HepG2 (cell line): Measurements from ENCODE around the gene CLASRP. TPM values are rescaled to one million over a fixed set of nuclear protein-coding genes. Genes with fewer than 3 reads are reported as not detected.

Experiments
- AHDC1 ChIP-seq: sonication (generic); formaldehyde crosslinking; IDR thresholded peaks from 2 replicates; pipeline ENCODE4 v1.5.1; 2020; ENCODE audit warnings: mild to moderate bottlenecking, missing genetic modification reagents, borderline replicate concordance
- ARNT2 ChIP-seq: sonication (generic); formaldehyde crosslinking; IDR thresholded peaks from 2 replicates; pipeline ENCODE4 v1.8.0; 2022; ENCODE audit warnings: mild to moderate bottlenecking, low read depth, missing genetic modification reagents, moderate library complexity
- MEF2D ChIP-seq: sonication (generic); formaldehyde crosslinking; IDR thresholded peaks from 2 replicates; pipeline ENCODE4 v1.5.1; 2020; ENCODE audit warnings: mild to moderate bottlenecking, missing genetic modification reagents
- NR1H2 ChIP-seq: sonication (generic); formaldehyde crosslinking; IDR thresholded peaks from 2 replicates; pipeline ENCODE4 v1.8.1; 2022; ENCODE audit warnings: low read depth, missing genetic modification reagents, borderline replicate concordance
- NR2C2 ChIP-seq: sonication (generic); formaldehyde crosslinking; IDR thresholded peaks from 2 replicates; pipeline ENCODE4 v1.4.0; 2020; ENCODE audit warnings: missing genetic modification reagents, mild to moderate bottlenecking, moderate library complexity, borderline replicate concordance
- RXRA ChIP-seq: sonication (generic); formaldehyde crosslinking; IDR thresholded peaks from 2 replicates; pipeline ENCODE4 v1.5.1; 2020; ENCODE audit warnings: missing genetic modification reagents
- SRY ChIP-seq: sonication (generic); formaldehyde crosslinking; IDR thresholded peaks from 2 replicates; pipeline ENCODE4 v1.8.0; 2022; ENCODE audit warnings: mild to moderate bottlenecking, missing genetic modification reagents
- ZFX ChIP-seq: sonication (generic); formaldehyde crosslinking; IDR thresholded peaks from 2 replicates; pipeline ENCODE4 v1.4.0; 2020; ENCODE audit warnings: mild to moderate bottlenecking, low read depth, missing genetic modification reagents, moderate library complexity
- ZNF709 ChIP-seq: sonication (generic); formaldehyde crosslinking; IDR thresholded peaks from 2 replicates; pipeline ENCODE4 v1.5.0; 2020; ENCODE audit warnings: mild to moderate bottlenecking, missing genetic modification reagents
- ZNF761 ChIP-seq: sonication (generic); formaldehyde crosslinking; conservative IDR thresholded peaks from 2 replicates; pipeline ENCODE4 v1.4.0; 2020; ENCODE audit warnings: mild to moderate bottlenecking, missing genetic modification reagents
- polyA plus RNA-seq, 8 experiments: library from polyadenylated mRNA; depleted of rRNA in 3 of 8; stranded (reverse) in 7 of 8; unstranded in 1 of 8; fragments of >200 nt; fragmentation: Illumina TruSeq in 4 of 8; extraction: Trizol in 4 of 8; gene quantifications; 2 replicates each; pipeline versions ENCODE4 v1.2.1 to v1.2.3, GENCODE V29; 2011 to 2016; ENCODE audit warnings: low read depth in 4 of 8, missing spikeins in 1 of 8, mixed read lengths in 1 of 8; ENCODE audit not compliant: insufficient read depth in 1 of 8
- total RNA-seq, 5 experiments: library from RNA; depleted of rRNA; stranded (reverse); fragments of >200 nt; fragmentation: Illumina TruSeq; extraction: Trizol; gene quantifications; 2 replicates each; pipeline ENCODE4 v1.2.3, GENCODE V29; 2016; ENCODE audit warnings: low read depth in 1 of 5
- TF ChIP-seq, protein P1 (sequence below): sonication (generic); formaldehyde crosslinking; IDR thresholded peaks from 2 replicates; pipeline ENCODE4 v1.5.0; 2020; ENCODE audit warnings: mild to moderate bottlenecking, missing genetic modification reagents, borderline replicate concordance
- TF ChIP-seq, protein P2 (sequence below): sonication (generic); formaldehyde crosslinking; IDR thresholded peaks from 2 replicates; pipeline ENCODE4 v1.5.0; 2020; ENCODE audit warnings: mild to moderate bottlenecking, missing genetic modification reagents

Gene CLASRP
- total and polyA plus RNA-seq, 2 of the 13 experiments (the other 11 are each of a cell fraction or from before 2014, with no cell fraction given), result 32.0 to 51.4 TPM

GRCh38 chr19:45097776-45098520 is 59.1 kb downstream of the CLASRP start (continued):
- TF ChIP-seq, protein P1, sequence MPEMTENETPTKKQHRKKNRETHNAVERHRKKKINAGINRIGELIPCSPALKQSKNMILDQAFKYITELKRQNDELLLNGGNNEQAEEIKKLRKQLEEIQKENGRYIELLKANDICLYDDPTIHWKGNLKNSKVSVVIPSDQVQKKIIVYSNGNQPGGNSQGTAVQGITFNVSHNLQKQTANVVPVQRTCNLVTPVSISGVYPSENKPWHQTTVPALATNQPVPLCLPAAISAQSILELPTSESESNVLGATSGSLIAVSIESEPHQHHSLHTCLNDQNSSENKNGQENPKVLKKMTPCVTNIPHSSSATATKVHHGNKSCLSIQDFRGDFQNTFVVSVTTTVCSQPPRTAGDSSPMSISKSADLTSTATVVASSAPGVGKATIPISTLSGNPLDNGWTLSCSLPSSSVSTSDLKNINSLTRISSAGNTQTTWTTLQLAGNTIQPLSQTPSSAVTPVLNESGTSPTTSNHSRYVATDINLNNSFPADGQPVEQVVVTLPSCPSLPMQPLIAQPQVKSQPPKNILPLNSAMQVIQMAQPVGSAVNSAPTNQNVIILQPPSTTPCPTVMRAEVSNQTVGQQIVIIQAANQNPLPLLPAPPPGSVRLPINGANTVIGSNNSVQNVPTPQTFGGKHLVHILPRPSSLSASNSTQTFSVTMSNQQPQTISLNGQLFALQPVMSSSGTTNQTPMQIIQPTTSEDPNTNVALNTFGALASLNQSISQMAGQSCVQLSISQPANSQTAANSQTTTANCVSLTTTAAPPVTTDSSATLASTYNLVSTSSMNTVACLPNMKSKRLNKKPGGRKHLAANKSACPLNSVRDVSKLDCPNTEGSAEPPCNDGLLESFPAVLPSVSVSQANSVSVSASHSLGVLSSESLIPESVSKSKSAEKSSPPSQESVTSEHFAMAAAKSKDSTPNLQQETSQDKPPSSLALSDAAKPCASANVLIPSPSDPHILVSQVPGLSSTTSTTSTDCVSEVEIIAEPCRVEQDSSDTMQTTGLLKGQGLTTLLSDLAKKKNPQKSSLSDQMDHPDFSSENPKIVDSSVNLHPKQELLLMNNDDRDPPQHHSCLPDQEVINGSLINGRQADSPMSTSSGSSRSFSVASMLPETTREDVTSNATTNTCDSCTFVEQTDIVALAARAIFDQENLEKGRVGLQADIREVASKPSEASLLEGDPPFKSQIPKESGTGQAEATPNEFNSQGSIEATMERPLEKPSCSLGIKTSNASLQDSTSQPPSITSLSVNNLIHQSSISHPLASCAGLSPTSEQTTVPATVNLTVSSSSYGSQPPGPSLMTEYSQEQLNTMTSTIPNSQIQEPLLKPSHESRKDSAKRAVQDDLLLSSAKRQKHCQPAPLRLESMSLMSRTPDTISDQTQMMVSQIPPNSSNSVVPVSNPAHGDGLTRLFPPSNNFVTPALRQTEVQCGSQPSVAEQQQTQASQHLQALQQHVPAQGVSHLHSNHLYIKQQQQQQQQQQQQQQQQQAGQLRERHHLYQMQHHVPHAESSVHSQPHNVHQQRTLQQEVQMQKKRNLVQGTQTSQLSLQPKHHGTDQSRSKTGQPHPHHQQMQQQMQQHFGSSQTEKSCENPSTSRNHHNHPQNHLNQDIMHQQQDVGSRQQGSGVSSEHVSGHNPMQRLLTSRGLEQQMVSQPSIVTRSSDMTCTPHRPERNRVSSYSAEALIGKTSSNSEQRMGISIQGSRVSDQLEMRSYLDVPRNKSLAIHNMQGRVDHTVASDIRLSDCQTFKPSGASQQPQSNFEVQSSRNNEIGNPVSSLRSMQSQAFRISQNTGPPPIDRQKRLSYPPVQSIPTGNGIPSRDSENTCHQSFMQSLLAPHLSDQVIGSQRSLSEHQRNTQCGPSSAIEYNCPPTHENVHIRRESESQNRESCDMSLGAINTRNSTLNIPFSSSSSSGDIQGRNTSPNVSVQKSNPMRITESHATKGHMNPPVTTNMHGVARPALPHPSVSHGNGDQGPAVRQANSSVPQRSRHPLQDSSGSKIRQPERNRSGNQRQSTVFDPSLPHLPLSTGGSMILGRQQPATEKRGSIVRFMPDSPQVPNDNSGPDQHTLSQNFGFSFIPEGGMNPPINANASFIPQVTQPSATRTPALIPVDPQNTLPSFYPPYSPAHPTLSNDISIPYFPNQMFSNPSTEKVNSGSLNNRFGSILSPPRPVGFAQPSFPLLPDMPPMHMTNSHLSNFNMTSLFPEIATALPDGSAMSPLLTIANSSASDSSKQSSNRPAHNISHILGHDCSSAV (CRISPR knock-in tag), result no peak
- TF ChIP-seq ZNF761 (CRISPR knock-in tag), result 0 out of 2 replicates have a peak, but pooled peaks have one; percentile 23
- TF ChIP-seq RXRA (CRISPR knock-in tag), result peak; percentile 24; the same call in 1 of the 2 replicates
- peak; percentile 78 for TF ChIP-seq ZFX (CRISPR knock-in tag)
- no peak for TF ChIP-seq AHDC1
- no peak for TF ChIP-seq MEF2D (CRISPR knock-in tag)
- TF ChIP-seq SRY (CRISPR knock-in tag), result 0 out of 2 replicates have a peak, but pooled peaks have one; percentile 22
- TF ChIP-seq, protein P2, sequence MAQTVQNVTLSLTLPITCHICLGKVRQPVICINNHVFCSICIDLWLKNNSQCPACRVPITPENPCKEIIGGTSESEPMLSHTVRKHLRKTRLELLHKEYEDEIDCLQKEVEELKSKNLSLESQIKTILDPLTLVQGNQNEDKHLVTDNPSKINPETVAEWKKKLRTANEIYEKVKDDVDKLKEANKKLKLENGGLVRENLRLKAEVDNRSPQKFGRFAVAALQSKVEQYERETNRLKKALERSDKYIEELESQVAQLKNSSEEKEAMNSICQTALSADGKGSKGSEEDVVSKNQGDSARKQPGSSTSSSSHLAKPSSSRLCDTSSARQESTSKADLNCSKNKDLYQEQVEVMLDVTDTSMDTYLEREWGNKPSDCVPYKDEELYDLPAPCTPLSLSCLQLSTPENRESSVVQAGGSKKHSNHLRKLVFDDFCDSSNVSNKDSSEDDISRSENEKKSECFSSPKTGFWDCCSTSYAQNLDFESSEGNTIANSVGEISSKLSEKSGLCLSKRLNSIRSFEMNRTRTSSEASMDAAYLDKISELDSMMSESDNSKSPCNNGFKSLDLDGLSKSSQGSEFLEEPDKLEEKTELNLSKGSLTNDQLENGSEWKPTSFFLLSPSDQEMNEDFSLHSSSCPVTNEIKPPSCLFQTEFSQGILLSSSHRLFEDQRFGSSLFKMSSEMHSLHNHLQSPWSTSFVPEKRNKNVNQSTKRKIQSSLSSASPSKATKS, result no peak
- no peak for TF ChIP-seq NR2C2 (CRISPR knock-in tag)
- TF ChIP-seq ARNT2 (CRISPR knock-in tag), result no peak
- TF ChIP-seq ZNF709, result no peak
- no peak for TF ChIP-seq NR1H2 (CRISPR knock-in tag)
